T-helper 2 cell treated with Interferon-gamma antibody and Interleukin-4, amounts not matched to agents 5 μg/mL and 100 μg/mL, for 36 hours (primary cell): ENCODE results near the gene PDPN.
"Not testable (repeated sequence)": the region's sequence is repeated elsewhere in the genome, so short reads cannot be mapped to it uniquely, and the experiment has no call there.

Source experiments
- DNase-seq: peaks from one replicate; pipeline ENCODE4 v3.0.0; 2021; ENCODE audit warnings: low spot score
- H3K27ac Mint-ChIP-seq: one replicate; pipeline ENCODE4 v1.8.0; 2021; ENCODE audit warnings: mild to moderate bottlenecking, mixed read lengths
- H3K27me3 Mint-ChIP-seq: one replicate; pipeline ENCODE4 v1.8.0; 2021; ENCODE audit warnings: low read depth, mixed read lengths
- H3K36me3 Mint-ChIP-seq: one replicate; pipeline ENCODE4 v1.8.0; 2021; ENCODE audit warnings: low read depth, mixed read lengths
- H3K4me1 Mint-ChIP-seq: one replicate; pipeline ENCODE4 v1.8.0; 2021; ENCODE audit warnings: low read depth, mixed read lengths
- H3K4me3 Mint-ChIP-seq: one replicate; pipeline ENCODE4 v1.8.0; 2022; ENCODE audit warnings: mild to moderate bottlenecking, moderate library complexity, mixed read lengths
- H3K9me3 Mint-ChIP-seq: one replicate; pipeline ENCODE4 v1.8.0; 2021; ENCODE audit warnings: mixed read lengths

PDPN gene

DNA sequence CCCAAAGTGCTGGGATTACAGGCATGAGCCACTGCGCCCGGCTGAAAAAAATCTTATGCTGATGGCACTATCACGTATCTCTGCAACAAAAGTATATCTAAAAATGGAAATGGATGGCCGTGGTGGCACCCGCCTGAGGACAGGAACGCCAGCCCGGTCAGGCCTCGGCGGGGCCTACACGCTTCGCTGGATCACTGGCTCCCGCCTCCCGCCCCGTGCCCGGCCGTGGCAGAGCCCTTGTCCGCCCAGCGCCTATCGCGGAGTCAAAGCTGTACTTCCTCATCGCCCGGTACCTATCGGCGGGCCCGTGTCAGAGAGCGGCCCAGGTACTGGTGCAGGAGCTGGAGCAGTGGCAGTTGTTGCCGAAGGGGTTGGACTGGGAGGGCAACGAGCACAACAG lies 28.8 kb upstream of the PDPN start:
- Mint-ChIP-seq H3K4me3 (no peak overlapping the region), H3K9me3 (no peaks in the 10 kb centered on the region), H3K27me3 (peaks cover 3% of the 10 kb centered on the region), H3K27ac (no peak overlapping the region), H3K4me1 (no peaks in the 10 kb centered on the region), H3K36me3 (no peaks in the 10 kb centered on the region)
- DNase-seq, result no peak

DNA sequence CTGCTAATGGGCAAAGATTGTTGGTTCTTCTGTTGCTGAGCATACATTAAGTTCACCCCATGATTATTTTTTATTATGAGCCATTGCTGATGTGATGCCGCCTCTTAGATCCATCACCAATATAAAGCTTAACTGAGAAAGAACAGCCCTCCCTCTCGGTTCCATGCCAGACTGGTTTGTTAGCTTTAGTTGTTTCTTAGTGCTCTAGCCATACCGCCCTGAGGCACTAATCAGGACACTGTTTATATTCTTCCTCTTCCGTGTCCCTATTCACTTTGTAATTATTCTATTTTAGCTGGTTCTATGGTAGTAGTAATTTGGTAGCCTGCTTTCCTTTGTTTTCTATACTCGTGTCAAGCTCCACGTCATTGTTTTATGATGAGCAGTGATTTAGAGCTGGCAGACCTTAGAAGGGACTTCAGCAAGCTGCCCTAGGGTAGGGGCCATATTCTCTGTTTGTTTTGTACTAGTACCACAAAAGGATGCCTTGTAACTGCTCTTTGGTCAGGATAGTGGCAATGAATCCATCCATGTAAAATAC lies 27.3 kb upstream of the PDPN start:
- Mint-ChIP-seq H3K9me3 (no peaks in the 10 kb centered on the region), H3K4me3 (no peak overlapping the region), H3K4me1 (no peaks in the 10 kb centered on the region), H3K36me3 (no peaks in the 10 kb centered on the region), H3K27ac (no peak overlapping the region), H3K27me3 (peaks cover 3% of the 10 kb centered on the region)
- no peak for DNase-seq

DNA sequence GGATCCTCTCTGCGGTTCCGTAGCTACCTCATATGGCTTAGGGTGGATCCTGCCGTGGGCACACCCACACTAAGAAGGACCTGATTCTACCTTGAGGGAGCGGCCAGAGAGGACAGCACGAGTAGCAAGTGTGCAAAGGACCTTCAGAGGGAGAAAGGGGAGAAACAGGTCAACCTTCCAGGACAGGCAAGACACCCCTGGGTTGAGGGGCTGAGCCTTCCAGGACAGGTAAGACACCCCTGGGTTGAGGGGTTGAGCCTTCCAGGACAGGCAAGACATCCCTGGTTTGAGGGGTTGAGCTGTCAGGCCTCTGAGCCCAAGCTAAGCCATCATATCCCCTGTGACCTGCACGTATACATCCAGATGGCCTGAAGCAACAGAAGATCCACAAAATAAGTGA lies 23.1 kb upstream of the PDPN start:
- Mint-ChIP-seq H3K9me3 (no peaks in the 10 kb centered on the region), H3K36me3 (no peaks in the 10 kb centered on the region), H3K27me3 (no peaks in the 10 kb centered on the region), H3K4me1 (no peaks in the 10 kb centered on the region), H3K27ac (no peak overlapping the region), H3K4me3 (no peak overlapping the region)
- DNase-seq, result no peak

DNA sequence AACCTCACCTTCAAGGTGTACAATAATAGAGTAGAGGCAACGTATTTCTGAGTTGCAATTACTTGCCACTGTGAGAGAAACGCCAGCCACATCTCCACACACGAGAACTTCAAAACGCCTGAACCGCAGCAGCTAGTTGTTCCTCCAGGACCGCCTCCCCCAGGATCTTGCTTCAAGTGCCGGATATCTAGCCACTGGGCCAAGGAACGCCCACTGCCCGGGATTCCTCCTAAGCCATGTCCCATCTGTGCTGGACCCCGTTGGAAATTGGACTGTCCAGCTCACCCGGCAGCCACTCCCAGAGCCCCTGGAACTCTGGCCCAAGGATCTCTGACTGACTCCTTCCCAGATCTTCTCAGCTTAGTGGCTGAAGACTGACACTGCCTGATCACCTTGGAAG lies 20.7 kb upstream of the PDPN start:
- not testable (repeated sequence) for H3K4me1 Mint-ChIP-seq, H3K27me3 Mint-ChIP-seq, H3K27ac Mint-ChIP-seq, H3K4me3 Mint-ChIP-seq, H3K36me3 Mint-ChIP-seq, H3K9me3 Mint-ChIP-seq, DNase-seq

DNA sequence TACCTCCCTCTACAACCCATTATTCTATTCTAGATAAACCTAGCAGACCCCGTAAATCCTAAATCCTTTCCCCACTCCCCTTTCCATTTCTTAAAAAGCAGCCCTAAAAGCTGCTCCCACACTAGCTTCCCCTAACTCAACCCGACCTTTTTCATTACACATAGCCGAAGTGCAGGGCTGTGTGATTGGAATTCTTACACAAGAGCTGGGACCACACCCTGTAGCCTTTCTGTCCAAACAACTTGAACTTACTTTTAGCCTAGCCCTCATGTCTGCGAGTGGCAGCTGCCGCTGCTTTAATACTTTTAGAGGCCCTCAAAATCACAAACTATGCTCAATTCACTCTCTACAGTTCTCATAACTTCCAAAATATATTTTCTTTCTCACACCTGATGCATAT lies 19.6 kb upstream of the PDPN start:
- DNase-seq, result no peak
- Mint-ChIP-seq H3K27me3 (no peaks in the 10 kb centered on the region), H3K36me3 (no peaks in the 10 kb centered on the region), H3K4me1 (no peaks in the 10 kb centered on the region), H3K27ac (no peak overlapping the region), H3K4me3 (no peak overlapping the region), H3K9me3 (no peaks in the 10 kb centered on the region)

DNA sequence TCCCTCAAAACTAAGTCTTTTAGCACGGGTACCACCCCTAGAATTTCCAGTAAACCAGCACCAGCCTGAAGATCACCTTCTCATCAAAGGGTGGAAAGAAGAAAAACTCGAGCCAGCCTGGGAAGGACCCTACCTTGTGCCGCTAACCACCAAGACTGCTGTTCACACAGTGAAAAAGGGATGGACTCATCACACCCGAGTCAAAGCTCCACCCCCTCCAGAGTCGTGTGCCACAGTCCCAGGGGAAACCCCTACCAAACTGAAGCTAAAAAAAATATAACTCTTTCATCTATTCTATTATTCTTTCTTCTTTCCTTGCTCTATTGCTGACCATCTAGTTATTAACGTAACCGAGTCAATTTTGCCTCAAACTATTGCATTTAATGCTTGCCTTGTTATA lies 13.2 kb upstream of the PDPN start:
- not testable (repeated sequence) for H3K4me1 Mint-ChIP-seq, H3K27ac Mint-ChIP-seq, DNase-seq, H3K36me3 Mint-ChIP-seq, H3K27me3 Mint-ChIP-seq, H3K9me3 Mint-ChIP-seq, H3K4me3 Mint-ChIP-seq

DNA sequence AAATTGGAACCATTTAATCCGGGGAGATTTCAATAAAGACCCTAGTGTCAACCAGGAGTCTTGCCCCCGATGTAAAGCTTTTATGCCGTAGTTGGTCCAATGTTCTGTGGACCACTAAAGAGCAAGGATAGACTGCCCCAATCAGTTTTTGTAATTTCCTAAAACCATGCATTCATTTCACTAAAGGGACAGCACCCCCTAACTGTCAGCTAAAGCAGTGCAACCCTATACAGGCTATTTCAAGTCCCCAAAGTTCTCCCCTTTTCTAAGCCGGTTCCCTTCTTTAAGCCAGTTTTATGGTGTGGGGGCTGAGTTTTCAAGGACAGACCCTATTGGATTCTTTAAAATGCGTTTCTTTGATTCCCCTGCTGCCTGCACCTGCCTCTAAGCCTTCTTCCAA lies 12.7 kb upstream of the PDPN start:
- H3K27me3 Mint-ChIP-seq, result no peaks in the 10 kb centered on the region
- H3K9me3 Mint-ChIP-seq, result no peaks in the 10 kb centered on the region
- H3K36me3 Mint-ChIP-seq, result no peaks in the 10 kb centered on the region
- no peak overlapping the region for H3K27ac Mint-ChIP-seq
- no peak for DNase-seq
- H3K4me1 Mint-ChIP-seq, result no peaks in the 10 kb centered on the region
- H3K4me3 Mint-ChIP-seq, result no peak overlapping the region

DNA sequence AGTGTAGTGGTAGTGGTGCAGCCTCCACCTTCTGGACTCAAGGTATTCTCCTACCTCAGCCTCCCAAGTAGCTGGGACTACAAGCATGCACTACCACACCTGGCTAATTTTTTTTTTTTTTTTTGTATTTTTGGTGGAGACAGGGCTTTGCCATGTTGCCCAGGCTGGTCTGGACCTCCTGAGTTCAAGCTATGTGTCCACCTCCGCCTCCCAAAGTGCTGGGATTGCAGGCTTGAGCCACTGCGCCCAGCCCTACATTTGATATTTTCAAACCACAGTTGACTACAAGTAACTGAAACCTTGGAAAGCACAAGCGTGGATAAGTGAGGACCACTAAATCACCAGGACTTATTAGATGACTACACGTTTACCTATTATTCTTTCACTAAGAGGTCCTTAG lies 10.0 kb upstream of the PDPN start:
- Mint-ChIP-seq H3K36me3 (no peaks in the 10 kb centered on the region), H3K4me1 (no peaks in the 10 kb centered on the region), H3K27ac (no peak overlapping the region), H3K4me3 (no peak overlapping the region), H3K27me3 (no peaks in the 10 kb centered on the region), H3K9me3 (no peaks in the 10 kb centered on the region)
- DNase-seq, result no peak

DNA sequence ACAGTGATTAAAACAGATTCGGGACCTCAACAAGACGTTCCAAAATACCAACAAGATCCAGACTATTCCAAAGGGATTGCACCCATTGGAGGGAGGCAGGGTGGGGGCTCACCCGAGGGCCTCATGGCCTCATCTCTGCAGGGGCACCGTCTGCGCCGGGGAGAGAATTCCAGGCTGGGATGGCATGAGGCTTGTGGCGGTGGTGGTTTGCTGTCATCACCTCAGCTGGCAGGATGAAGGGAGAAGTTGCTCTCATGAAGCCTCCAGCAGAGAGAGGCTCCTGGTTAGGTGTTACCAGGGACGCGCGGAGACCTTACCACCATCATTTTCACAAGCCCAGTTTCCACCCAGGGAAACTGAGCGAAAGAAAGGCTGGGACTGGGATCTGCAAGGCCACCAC lies 6.7 kb upstream of the PDPN start:
- no peak for DNase-seq
- Mint-ChIP-seq H3K27ac (no peak overlapping the region), H3K36me3 (no peaks in the 10 kb centered on the region), H3K9me3 (no peaks in the 10 kb centered on the region), H3K4me1 (no peaks in the 10 kb centered on the region), H3K4me3 (no peak overlapping the region), H3K27me3 (peaks cover 10% of the 10 kb centered on the region)

DNA sequence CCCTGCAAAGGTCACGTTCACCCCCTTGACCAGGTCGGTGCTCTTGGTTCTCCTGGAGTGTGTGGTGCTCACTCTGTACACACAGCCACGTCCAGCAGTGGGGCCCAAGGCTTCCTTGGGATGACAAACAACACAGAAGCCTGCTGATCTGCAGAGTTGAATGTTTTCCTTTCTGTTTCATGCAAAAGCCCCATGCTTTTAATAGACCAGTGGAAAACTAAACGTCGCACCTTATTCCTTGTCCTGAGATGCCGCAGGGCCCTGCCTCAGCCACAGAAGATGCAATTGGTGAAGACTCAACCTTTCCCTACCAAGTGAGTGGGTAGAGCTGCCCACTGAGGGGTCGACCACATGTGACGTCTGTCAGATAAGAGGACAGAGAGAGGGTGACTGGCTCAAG lies 5.8 kb upstream of the PDPN start:
- no peak overlapping the region for H3K27ac Mint-ChIP-seq
- H3K4me3 Mint-ChIP-seq, result no peak overlapping the region
- no peak for DNase-seq
- H3K4me1 Mint-ChIP-seq, result no peaks in the 10 kb centered on the region
- no peaks in the 10 kb centered on the region for H3K9me3 Mint-ChIP-seq
- H3K27me3 Mint-ChIP-seq, result peaks cover 19% of the 10 kb centered on the region
- H3K36me3 Mint-ChIP-seq, result no peaks in the 10 kb centered on the region

DNA sequence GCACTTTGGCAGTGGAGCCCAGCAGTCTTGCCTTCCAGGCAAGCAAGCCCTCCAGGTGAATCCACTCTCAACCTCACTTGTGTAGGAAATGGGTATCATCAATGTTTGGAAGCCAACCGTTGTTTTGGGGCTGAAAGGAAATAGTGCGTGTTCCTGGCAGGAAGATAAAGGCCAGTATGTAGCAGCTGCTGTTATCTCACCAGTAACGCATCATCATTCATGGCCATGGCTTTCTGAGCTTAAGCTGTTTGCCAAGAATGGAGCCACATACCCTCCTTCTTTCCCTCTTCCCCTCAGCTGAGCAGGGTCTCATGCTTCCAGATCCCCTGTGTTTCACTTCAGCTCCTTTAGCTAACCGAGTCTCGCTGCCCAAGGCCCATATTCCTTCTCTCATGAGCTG lies 2.2 kb upstream of the PDPN start:
- Mint-ChIP-seq H3K36me3 (no peaks in the 10 kb centered on the region), H3K4me3 (no peak overlapping the region), H3K4me1 (no peaks in the 10 kb centered on the region), H3K27me3 (peaks cover 49% of the 10 kb centered on the region), H3K27ac (no peak overlapping the region), H3K9me3 (no peaks in the 10 kb centered on the region)
- DNase-seq, result no peak

DNA sequence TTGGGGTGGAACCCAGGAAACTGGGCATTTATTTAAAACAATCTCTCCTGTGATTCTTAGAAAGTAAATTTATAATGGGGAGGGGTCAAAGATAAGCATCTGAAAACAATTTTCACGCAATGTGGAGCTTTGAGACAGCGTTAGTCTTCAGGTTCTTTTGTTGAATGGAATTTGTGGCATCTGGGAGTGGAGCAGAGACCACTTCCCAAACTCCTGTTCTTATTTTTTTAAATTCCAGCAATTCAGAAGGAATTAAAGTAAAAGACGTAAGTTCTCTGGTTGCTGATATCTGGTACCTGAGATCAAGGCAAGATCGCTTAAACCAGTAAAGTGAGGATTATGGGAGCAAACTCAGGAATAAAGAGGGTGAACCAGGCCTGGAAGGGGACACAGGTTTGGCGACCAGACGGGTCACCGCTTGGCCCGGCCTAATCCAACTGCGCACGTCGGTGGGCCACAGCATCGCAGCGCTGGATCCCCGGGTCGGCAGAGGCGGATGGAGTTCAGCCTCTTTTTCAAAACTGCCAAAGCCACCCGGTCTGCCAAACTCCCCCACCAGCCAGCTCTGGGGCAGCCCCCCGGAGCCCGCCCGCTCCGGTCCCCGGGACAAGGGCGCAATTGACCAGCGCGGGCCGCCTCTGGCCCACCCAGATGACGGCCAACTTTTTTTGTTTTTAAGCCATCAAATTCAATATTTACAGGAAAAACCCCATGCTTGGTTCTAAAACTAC lies 754 bp upstream of the PDPN start:
- Mint-ChIP-seq H3K27me3 (peaks cover 52% of the 10 kb centered on the region), H3K27ac (no peak overlapping the region)

DNA sequence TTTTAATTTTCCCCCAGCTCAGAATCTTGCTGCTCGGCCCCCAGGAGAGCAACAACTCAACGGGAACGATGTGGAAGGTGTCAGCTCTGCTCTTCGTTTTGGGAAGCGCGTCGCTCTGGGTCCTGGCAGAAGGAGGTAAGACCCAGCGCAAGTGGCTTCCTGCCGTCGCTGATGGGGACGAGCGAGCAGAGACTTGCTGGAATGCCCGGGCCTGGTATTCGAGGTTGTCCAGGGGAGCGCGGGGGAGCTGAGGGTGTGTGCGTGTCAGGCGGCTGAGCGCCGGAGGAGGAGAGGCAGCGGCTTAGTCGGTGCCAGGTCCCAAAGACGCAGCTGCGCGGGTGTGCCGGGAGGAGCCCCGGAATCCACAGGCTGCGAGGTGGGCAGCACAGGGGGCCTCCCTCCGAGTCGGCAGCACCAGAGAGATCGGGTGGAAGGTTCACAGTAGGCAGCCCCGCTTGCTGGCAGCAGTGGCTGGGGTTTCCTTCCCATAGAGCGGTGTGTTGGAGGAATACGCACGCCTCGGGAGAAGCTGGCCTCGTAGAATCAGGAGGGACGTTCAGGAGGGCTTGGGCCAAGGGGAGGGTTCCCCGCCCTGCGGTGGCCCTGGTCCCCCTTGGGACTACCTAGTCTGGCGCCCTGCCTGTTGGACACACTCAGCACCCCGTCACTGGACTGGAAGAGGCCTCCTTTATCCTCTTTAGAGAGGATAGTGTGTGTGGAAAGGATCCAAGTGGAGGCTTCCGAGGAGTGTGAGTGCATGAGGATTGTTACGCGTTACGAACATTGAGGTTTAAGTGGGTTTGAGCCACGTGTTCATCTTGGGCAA lies 547 bp downstream of the PDPN start:
- H3K27ac Mint-ChIP-seq, result no peak overlapping the region
- no peaks in the 10 kb centered on the region for H3K4me1 Mint-ChIP-seq
- DNase-seq, result no peak
- H3K27me3 Mint-ChIP-seq, result peaks cover 52% of the 10 kb centered on the region
- H3K36me3 Mint-ChIP-seq, result no peaks in the 10 kb centered on the region
- no peaks in the 10 kb centered on the region for H3K9me3 Mint-ChIP-seq
- no peak overlapping the region for H3K4me3 Mint-ChIP-seq

More for the DNA sequence above, 754 bp upstream of the PDPN start:
- no peak for DNase-seq
- Mint-ChIP-seq H3K9me3 (no peaks in the 10 kb centered on the region), H3K4me1 (no peaks in the 10 kb centered on the region), H3K4me3 (no peak overlapping the region), H3K36me3 (no peaks in the 10 kb centered on the region)

DNA sequence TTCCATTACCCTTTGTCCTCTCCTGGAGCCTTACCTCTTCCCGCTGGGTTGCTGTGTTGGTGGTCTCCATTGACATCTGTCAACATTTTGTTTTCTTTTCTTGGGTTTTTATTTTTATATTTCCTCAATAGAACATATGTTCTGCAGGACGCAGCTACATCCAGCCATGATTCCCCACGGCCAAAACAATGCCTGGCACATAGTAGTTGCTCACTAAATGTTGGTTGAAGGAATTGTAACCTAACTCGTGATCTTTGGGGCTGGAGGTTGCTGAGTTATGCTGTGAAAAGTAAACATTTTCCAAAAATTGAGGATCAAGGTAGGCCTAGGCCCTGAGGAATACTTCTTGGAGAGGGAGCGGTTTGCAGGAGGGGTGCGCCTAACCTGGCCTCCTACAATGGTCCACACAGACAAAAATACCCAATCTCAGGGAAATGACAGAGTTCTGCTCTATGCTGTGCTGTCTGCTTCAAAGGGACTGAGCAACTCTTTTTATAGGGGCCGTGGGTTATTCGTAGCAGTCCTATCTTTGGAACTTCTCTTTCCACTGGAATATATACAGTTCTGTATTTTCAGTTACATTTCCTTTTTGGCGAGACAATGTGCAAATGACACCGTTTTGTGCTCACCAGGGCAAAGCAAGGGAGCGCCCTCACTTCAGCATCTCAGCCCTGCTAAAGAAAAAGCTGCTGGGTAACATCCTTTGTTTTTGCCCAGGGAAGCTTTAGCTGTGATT lies 1.4 kb downstream of the PDPN start:
- no peak for DNase-seq
- Mint-ChIP-seq H3K4me1 (no peaks in the 10 kb centered on the region), H3K4me3 (no peak overlapping the region), H3K9me3 (no peaks in the 10 kb centered on the region), H3K27ac (no peak overlapping the region), H3K36me3 (no peaks in the 10 kb centered on the region), H3K27me3 (peaks cover 49% of the 10 kb centered on the region)
